ENCODE data around the gene ZBED5. TPM values are rescaled to one million over a fixed set of nuclear protein-coding genes. Genes with fewer than 3 reads are reported as not detected.
A peak's percentile ranks its signal among the peaks of the same experiment; 100 is the strongest.
"Not testable (repeated sequence)": the region's sequence is repeated elsewhere in the genome, so short reads cannot be mapped to it uniquely, and the experiment has no call there.

The ZBED5 gene
- total RNA-seq, 1 experiment from 2014 or later: 51.4 TPM

- H3K4me1 ChIP-seq (ENCODE audit: low read length): peaks cover 15% of the 10 kb centered on the region
- not testable (repeated sequence) for H2AFZ ChIP-seq (ENCODE audit: low read length); H3K27ac ChIP-seq (ENCODE audit: low read length); H3K4me2 ChIP-seq (ENCODE audit: low read depth, low read length, poor library complexity, severe bottlenecking); H3K9ac ChIP-seq (ENCODE audit: low read length); H4K20me1 ChIP-seq (ENCODE audit: insufficient read depth, low read depth, low read length); H3K27me3 ChIP-seq (ENCODE audit: low read length); H3K4me3 ChIP-seq (ENCODE audit: low read length); DNase-seq; H3K9me3 ChIP-seq (ENCODE audit: low read length); H3K36me3 ChIP-seq (ENCODE audit: insufficient read depth, low read length); H3K79me2 ChIP-seq (ENCODE audit: low read length); H3K9me2 ChIP-seq (replicated peaks; ENCODE audit: insufficient read depth, low read length)
Observed at GRCh38 chr11:10822491-10822890, 35.4 kb downstream of the ZBED5 start.

GRCh38 chr11:10818594-10818993 lies 39.3 kb downstream of the ZBED5 start:
- Histone ChIP-seq H3K9me3 (ENCODE audit: low read length) (no peaks in the 10 kb centered on the region), H3K27me3 (ENCODE audit: low read length) (no peaks in the 10 kb centered on the region), H3K9ac (ENCODE audit: low read length) (no peak overlapping the region), H3K4me2 (ENCODE audit: low read depth, low read length, poor library complexity, severe bottlenecking) (no peak overlapping the region), H2AFZ (ENCODE audit: low read length) (no peak overlapping the region), H3K27ac (ENCODE audit: low read length) (no peak overlapping the region), H4K20me1 (ENCODE audit: insufficient read depth, low read depth, low read length) (no peaks in the 10 kb centered on the region), H3K4me3 (ENCODE audit: low read length) (no peak overlapping the region), H3K79me2 (ENCODE audit: low read length) (no peaks in the 10 kb centered on the region), H3K36me3 (ENCODE audit: insufficient read depth, low read length) (no peaks in the 10 kb centered on the region), H3K9me2 (replicated peaks; ENCODE audit: insufficient read depth, low read length) (no peaks in the 10 kb centered on the region), H3K4me1 (ENCODE audit: low read length) (no peaks in the 10 kb centered on the region)
- no peak for DNase-seq

GRCh38 chr11:10813945-10814344 lies 43.9 kb downstream of the ZBED5 start:
- Histone ChIP-seq H3K27ac (ENCODE audit: low read length) (no peak overlapping the region), H4K20me1 (ENCODE audit: insufficient read depth, low read depth, low read length) (no peaks in the 10 kb centered on the region), H3K27me3 (ENCODE audit: low read length) (no peaks in the 10 kb centered on the region), H3K36me3 (ENCODE audit: insufficient read depth, low read length) (no peaks in the 10 kb centered on the region), H3K4me3 (ENCODE audit: low read length) (no peak overlapping the region), H3K79me2 (ENCODE audit: low read length) (no peaks in the 10 kb centered on the region), H3K9ac (ENCODE audit: low read length) (no peak overlapping the region), H3K4me1 (ENCODE audit: low read length) (peaks cover 16% of the 10 kb centered on the region), H2AFZ (ENCODE audit: low read length) (no peak overlapping the region), H3K9me2 (replicated peaks; ENCODE audit: insufficient read depth, low read length) (no peaks in the 10 kb centered on the region), H3K9me3 (ENCODE audit: low read length) (no peaks in the 10 kb centered on the region), H3K4me2 (ENCODE audit: low read depth, low read length, poor library complexity, severe bottlenecking) (no peak overlapping the region)
- DNase-seq: no peak

- H3K4me3 ChIP-seq (ENCODE audit: low read length): peak overlapping the region; percentile 91
- peak; percentile 67 for DNase-seq
- peak overlapping the region; percentile 93 for H3K4me2 ChIP-seq (ENCODE audit: low read depth, low read length, poor library complexity, severe bottlenecking)
- H3K9me2 ChIP-seq (replicated peaks; ENCODE audit: insufficient read depth, low read length): no peaks in the 10 kb centered on the region
- H3K27ac ChIP-seq (ENCODE audit: low read length): peak overlapping the region; percentile 53
- peaks cover 28% of the 10 kb centered on the region for H3K79me2 ChIP-seq (ENCODE audit: low read length)
- H3K4me1 ChIP-seq (ENCODE audit: low read length): peaks cover 29% of the 10 kb centered on the region
- H3K27me3 ChIP-seq (ENCODE audit: low read length): no peaks in the 10 kb centered on the region
- peaks cover 29% of the 10 kb centered on the region for H3K36me3 ChIP-seq (ENCODE audit: insufficient read depth, low read length)
- H3K9ac ChIP-seq (ENCODE audit: low read length): peak overlapping the region; percentile 88
- H2AFZ ChIP-seq (ENCODE audit: low read length): peak overlapping the region; percentile 95
- peaks cover 16% of the 10 kb centered on the region; the same call in 1 of the 2 replicates for H4K20me1 ChIP-seq (ENCODE audit: insufficient read depth, low read depth, low read length)
- no peaks in the 10 kb centered on the region for H3K9me3 ChIP-seq (ENCODE audit: low read length)
Observed at GRCh38 chr11:10809373-10810160, 48.3 kb downstream of the ZBED5 start.

GRCh38 chr11:10808553-10809372 lies 49.1 kb downstream of the ZBED5 start, which contains the start of gene EIF4G2:
Gene EIF4G2, minus strand, starts transcription at chr11:10808926.
- Histone ChIP-seq H3K9ac (ENCODE audit: low read length) (peak within 1 kb of the TSS; percentile 98), H2AFZ (ENCODE audit: low read length) (peak within 1 kb of the TSS; percentile 95), H3K4me3 (ENCODE audit: low read length) (peak within 1 kb of the TSS; percentile 91), H3K79me2 (ENCODE audit: low read length) (peaks cover 28% of the 10 kb centered on the region), H3K36me3 (ENCODE audit: insufficient read depth, low read length) (peaks cover 37% of the 10 kb centered on the region), H3K9me3 (ENCODE audit: low read length) (no peaks in the 10 kb centered on the region), H3K4me1 (ENCODE audit: low read length) (peaks cover 29% of the 10 kb centered on the region), H4K20me1 (ENCODE audit: insufficient read depth, low read depth, low read length) (peaks cover 16% of the 10 kb centered on the region; the same call in 1 of the 2 replicates), H3K27me3 (ENCODE audit: low read length) (no peaks in the 10 kb centered on the region), H3K9me2 (replicated peaks; ENCODE audit: insufficient read depth, low read length) (no peaks in the 10 kb centered on the region), H3K27ac (ENCODE audit: low read length) (peak within 1 kb of the TSS; percentile 86), H3K4me2 (ENCODE audit: low read depth, low read length, poor library complexity, severe bottlenecking) (peak within 1 kb of the TSS; percentile 93)
- DNase-seq: peak; percentile 99

- H3K4me2 ChIP-seq (ENCODE audit: low read depth, low read length, poor library complexity, severe bottlenecking): peak overlapping the region; percentile 93
- no peaks in the 10 kb centered on the region for H3K9me3 ChIP-seq (ENCODE audit: low read length)
- peak overlapping the region; percentile 91 for H3K4me3 ChIP-seq (ENCODE audit: low read length)
- peak overlapping the region; percentile 86 for H3K27ac ChIP-seq (ENCODE audit: low read length)
- no peak overlapping the region for H2AFZ ChIP-seq (ENCODE audit: low read length)
- H4K20me1 ChIP-seq (ENCODE audit: insufficient read depth, low read depth, low read length): peaks cover 16% of the 10 kb centered on the region; the same call in 1 of the 2 replicates
- H3K27me3 ChIP-seq (ENCODE audit: low read length): no peaks in the 10 kb centered on the region
- no peak for DNase-seq
- H3K4me1 ChIP-seq (ENCODE audit: low read length): peaks cover 29% of the 10 kb centered on the region
- peak overlapping the region; percentile 98 for H3K9ac ChIP-seq (ENCODE audit: low read length)
- no peaks in the 10 kb centered on the region for H3K9me2 ChIP-seq (replicated peaks; ENCODE audit: insufficient read depth, low read length)
- peaks cover 43% of the 10 kb centered on the region for H3K36me3 ChIP-seq (ENCODE audit: insufficient read depth, low read length)
- H3K79me2 ChIP-seq (ENCODE audit: low read length): peaks cover 28% of the 10 kb centered on the region
Observed at GRCh38 chr11:10808235-10808552, 49.7 kb downstream of the ZBED5 start.

GRCh38 chr11:10807493-10808234 lies 50.2 kb downstream of the ZBED5 start:
- Histone ChIP-seq H3K4me1 (ENCODE audit: low read length) (peaks cover 29% of the 10 kb centered on the region), H2AFZ (ENCODE audit: low read length) (no peak overlapping the region), H3K9me2 (replicated peaks; ENCODE audit: insufficient read depth, low read length) (no peaks in the 10 kb centered on the region), H3K36me3 (ENCODE audit: insufficient read depth, low read length) (peaks cover 48% of the 10 kb centered on the region), H3K27ac (ENCODE audit: low read length) (peak overlapping the region; percentile 86), H3K9me3 (ENCODE audit: low read length) (no peaks in the 10 kb centered on the region), H3K4me2 (ENCODE audit: low read depth, low read length, poor library complexity, severe bottlenecking) (peak overlapping the region; percentile 93), H4K20me1 (ENCODE audit: insufficient read depth, low read depth, low read length) (peaks cover 16% of the 10 kb centered on the region; the same call in 1 of the 2 replicates), H3K9ac (ENCODE audit: low read length) (peak overlapping the region; percentile 98), H3K79me2 (ENCODE audit: low read length) (peaks cover 28% of the 10 kb centered on the region), H3K27me3 (ENCODE audit: low read length) (no peaks in the 10 kb centered on the region), H3K4me3 (ENCODE audit: low read length) (peak overlapping the region; percentile 91)
- DNase-seq: peak; percentile 58

Measured in Karpas-422 (cell line).